HG02870 (cell line): Measurements from ENCODE around the gene HMCN1.

Source experiments
- ATAC-seq: cut with Tn5 transposase; IDR thresholded peaks from one replicate; pipeline ENCODE4 v1.9.1; 2021; ENCODE audit warnings: mild to moderate bottlenecking, moderate library complexity; ENCODE audit not compliant: unreplicated experiment

Gene HMCN1

DNA sequence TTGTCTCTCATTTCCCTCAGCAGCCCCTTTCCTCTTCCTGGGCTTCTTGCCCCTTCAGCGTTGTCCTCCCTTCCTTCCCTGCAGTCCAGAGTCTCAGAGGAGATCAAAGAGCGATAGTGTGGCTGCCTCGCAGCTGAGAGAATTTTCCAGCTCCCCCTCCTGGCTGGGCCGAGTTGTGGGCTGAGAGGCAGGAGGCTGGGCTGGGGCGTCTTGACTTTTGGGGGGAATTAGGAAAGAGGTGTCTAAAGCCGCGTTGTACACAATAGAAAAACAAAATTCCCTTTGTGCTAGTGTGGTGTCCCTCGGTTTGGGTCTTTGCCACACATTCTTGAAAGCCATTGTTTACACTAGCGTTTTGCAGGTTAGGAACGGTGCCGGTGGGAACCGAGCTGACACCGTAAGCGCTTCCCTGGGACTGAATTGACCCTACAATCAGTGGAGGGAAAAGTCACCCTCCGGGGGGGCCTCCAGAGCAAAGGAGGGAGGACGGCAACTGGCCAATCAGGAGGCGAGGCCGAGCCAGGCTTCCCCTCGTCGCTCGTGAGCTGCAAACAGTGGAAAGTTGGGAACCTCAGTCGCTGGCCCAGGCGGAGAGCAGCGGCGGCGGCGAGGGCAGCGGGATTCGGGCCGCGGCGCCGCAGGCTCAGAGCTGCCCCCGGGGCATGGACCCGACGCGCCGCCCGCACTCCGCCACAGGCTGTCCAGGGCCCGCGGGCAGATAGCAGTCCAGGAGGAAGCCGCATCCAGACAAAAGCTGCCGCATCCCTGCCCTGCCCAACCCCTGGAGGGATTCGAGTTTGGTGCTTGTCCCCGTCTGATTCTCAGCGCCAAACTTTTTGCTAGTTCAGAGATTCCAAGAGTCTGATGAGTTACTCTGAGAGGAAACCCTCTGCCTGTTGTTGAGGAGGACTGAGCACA is at the start of gene HMCN1:
Gene HMCN1, plus strand, starts transcription at position 574 of the 918 bp plus-strand sequence. CDS start 389 bp downstream, outside the sequence.
- ATAC-seq: no peak

DNA sequence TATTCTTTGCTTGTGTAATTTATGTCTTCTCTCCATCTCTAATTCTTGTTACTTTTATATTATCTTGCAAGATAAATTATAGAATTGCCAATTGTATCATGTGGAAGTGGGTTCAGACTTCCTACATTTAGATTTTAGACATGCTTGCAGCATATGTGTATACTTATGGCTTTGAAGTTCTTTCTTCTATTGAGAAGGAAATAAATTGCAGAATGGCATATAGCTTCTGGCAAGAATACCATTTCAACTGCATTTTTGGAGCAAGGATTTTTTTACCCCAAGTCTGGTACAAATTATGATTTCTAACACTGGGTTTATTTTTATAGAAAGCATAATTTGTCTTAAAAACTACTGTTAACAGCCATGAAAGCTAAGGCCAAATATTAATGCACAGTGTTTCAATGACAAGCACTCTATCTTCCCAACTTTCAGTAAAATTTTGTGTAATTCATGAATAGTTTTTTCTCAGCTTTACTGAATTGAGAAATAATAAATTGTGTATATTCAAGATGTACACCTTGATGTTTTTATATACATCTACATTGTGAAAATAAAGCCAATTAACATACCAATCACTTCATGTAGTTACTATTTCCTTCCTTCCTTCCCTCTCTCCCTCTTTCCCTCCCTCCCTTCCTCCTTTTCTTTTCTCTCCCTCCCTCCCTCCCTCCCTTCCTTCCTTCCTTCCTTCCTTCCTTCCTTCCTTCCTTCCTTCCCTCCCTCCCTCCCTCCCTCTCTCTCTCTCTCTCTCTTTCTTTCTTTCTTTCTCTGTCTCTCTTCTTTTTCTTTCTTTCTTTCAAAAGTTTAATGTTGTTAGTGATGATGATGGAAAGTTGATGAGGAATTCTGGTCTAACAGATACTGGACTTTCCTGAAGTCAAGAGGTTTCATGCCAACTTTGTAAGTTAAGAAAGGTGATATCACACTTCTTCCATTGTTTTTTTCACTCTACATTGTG is 47.1 kb upstream of the HMCN1 start:
- no peak for ATAC-seq

DNA sequence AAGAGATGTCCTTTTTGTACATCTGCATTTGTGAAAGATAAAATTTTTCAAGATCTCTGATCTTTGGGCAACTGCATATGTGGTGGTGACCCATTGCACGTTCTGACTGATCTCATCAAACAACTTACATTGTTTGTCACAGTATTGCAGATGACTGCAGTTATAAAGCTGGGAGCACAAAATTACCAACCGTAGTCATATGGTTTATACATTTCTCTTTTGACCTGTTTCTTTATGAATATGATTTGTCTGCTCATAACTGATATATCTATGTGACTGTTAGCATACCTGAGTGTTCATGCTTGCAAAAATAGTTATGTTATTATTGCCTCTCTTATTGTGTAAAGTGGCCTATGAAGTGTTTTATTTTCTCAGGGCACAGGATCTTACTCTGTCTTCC is 43.7 kb upstream of the HMCN1 start:
- ATAC-seq: no peak

DNA sequence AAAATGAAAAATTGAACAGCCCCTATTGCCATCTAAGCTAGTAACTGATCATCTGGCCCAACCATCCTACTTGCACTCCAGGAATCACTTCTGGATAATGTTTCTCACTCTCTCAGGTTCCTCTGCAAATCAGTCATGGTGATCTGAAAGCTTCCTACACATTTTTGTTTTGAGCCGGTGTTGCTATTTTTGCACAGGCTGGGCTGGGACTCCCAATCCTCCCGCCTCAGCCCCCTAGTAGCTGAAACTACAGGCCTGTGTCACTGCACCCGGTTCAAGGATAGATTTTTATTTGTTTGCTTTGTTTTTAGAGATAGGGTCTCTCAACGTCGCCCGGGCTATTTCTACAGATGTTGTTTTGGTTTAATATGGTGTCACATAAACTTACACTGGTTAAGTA is 40.5 kb upstream of the HMCN1 start:
- ATAC-seq: peak; percentile 30

DNA sequence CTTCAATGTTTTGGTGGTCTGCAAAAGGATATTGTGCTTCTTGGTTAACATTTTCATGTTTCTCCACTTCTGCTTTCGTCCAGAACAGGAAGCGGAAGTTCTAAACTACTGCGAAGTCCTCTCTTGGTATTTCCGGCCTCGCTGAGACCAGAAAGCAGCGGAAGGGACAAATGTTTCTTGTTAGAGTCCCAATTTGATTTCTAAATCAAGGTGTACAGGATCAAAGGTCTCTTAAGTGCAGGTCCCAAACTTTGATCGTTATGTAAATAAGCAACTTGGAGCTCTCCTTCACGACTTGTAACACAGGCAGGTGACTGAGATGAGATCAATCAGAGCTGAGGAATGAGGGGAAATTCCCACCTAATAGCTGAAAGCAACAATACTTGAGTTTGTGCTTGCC is 40.1 kb upstream of the HMCN1 start:
- peak; percentile 84 for ATAC-seq

DNA sequence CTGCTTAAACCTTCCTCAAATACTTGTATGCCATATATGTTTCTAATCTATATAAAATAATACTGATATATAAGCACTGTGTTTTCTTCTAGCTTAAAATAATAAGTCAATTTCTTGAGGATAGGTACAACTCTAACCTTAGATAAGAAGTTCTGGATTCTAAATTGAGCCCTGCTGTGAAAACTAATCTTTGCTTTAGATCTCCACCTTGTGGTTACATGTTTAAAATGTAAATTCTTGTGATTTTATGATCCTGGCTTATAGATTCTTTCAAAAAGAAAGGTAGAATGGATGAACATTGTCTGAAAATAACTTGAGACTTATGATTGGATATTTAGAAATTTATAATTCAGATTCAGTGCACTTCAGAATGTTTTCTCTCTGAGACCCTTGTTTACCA is 38.9 kb upstream of the HMCN1 start:
- ATAC-seq: no peak

DNA sequence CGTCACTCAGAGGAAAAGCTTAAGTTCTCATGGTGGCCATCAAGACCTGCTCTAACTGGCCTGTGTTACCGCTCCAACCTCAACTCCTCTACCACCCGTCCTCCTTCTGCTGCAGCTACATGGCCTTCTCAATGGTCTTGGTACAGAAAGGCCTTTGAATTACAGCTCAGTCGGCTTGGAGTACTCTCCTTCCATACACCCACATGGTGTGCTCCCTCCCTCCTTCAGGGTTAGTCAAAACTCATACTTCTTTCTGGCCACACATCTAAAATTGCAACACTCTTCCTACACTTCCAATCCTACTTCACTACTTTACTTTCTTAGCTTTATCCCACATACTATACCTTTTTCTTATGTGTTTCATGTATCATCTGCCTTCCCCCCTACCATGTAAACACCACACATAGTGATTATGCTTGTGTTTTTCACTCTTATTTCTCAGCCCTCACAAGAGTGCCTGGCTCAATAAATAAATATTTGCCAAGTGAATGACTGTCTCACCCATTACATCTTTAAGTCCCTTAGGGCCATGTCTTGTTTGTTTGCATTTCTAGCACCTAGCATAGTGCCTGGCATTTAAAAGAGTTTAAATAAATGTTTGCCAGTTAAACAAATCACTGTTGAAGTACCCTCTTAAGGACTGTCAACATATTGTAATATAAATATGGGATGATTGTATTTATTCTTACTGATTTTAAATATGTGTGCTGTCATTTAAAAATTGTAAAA is 37.6 kb upstream of the HMCN1 start:
- ATAC-seq: no peak

DNA sequence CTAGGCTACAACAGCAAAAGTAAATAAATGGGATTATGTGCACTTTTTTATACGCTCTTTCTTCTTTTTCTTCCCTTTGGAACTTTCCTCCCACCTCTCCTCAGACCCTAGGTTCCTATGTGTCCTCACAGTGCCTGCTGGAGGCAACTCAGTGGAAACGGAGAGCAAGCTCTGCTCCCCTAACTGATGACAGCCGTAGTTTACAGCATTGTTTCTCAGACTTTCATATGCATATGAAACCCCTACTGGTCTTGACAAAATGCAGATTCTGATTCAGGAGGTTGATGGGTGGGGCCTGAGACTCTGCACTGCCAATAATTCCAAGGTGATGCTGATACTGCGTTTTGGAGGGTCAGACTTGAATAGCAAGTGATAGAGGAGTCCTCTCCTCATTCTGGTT is 34.3 kb upstream of the HMCN1 start:
- no peak for ATAC-seq

DNA sequence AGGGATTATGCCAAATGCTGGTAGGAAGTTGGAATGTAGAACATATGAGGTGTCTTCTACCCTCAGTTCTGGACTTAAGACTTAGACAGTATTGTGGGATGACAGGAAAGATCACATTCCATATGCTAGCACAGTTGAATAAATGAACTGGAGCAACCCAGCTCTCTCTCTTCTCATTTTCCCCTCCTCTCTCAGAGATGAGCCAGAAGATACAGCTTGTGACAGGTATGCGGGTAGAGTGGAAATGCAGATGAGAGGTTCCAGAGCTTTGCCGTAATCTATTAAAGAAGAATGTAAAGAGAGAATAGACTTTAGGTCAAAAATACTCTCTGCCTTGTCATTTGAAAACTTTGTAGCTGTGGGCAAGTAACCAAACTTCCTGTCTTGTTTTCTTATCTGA is 32.5 kb upstream of the HMCN1 start:
- no peak for ATAC-seq

DNA sequence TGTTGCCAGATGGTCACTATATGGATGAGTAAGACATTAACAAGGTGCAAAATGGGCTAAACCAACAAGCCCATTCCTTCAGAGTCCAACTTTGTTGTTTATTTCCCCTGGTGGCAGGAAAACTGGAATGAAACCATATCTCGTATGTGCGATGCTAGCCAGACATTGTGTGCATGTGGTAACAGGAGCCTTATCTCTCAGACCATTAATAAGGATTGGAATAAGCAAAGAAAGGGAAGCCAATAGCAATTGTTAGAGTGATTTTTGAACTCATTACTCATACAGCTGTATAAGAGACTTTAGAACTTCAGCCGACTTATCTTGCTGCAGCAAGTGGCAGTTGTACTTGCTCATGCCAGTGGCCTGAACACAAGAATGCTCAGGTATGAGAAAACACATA is 30.0 kb upstream of the HMCN1 start:
- ATAC-seq: no peak

DNA sequence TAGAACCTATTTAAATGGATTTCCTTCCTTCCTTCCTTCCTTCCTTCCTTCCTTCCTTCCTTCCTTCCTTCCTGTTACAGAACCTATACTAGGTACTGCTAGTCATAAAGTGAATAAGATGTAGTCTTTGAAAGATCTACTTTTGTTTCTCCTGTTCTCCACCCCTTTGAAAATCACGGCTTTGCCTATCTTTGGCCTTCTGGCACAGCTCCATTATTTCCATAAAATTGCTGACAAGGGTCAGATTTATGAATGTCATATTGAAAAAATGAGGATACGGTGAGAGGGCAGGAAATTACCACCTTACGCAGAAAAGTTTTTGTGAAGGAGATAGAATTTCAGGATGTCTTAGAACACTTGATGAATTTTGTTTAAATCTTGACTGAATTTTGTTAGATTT is 18.1 kb upstream of the HMCN1 start:
- no peak for ATAC-seq

DNA sequence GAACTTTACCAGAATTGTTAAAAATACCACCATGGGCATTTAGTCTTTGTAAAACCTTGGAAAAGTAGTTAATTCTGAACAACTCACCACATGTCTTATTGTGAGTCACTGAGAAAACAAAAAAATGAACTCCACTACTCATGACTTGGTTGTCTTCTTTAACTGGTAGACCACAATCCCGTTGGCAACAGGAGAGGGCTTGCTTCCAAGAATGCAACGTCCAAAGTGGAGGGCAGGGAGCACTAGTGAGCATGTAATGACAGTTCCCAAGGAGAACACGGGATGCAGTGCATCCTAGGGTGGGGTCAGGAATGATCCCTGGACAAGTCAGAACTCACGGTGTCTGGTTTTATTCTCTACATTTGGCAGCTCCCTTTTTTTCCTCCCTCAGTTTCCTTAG is 15.2 kb upstream of the HMCN1 start:
- no peak for ATAC-seq

DNA sequence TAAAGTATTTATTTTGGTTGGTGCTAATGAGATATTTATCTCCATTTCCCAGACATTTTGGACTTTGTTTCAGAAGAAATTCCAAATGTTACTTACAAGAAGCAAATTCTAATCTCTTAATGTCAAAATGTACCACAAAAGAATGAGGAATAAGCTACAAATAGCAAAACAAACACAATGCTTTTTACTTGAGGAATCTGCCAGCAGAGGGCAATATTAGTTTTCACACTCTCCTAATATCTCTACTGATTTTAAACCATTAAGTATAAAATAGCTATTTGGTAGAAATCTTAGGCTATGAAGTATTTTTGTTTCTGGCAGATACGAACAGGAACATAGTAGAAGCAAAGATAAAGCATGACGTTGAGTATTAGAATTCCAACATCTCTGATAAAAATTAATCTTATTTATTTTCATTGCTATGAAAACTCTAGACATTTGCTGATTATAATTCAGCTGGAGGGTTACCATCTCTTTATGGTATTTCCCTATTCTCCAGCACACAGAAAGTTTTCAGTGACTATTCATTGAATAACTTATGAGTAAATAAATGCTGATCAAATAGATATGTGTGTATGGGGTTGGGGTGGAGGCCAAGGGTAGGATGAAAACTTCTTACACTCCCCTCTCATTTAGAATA is 13.4 kb upstream of the HMCN1 start:
- no peak for ATAC-seq

DNA sequence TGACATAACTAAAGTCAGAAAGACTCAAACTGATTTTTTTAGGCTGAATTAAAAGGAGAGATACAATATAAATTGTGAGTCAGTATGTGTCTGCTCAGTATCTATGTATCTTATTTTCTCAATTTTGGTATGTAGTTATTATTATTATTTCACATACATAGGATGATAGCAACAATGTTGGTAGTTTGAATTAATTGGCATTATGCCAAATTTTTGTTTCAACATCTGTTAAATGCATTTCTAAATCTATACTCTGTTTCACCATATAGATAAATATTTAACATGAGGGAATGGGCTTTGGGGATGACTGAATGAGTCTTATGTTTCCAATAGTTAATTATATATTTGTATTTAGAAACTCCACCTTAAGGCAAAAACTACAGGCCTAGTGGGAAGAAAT is 12.6 kb upstream of the HMCN1 start:
- no peak for ATAC-seq

DNA sequence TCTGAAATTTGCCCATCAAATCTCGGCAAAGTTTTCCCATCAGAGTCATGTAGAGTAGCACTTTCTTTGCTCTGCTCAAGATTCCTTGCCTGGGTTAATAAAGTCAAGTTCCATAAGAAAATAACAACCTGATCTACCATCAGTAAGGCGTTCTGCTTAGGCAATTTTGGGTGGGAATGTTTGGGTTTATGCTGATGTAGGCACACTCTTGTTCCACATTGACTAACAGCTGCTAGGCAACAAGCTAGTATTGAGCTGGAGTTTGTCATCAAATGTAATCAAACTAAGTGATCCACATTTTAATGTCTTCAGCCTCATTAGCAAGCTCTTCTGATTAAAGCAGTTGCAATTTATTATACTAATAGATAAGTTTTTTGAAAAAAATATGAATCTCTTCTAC is 12.1 kb upstream of the HMCN1 start:
- no peak for ATAC-seq

DNA sequence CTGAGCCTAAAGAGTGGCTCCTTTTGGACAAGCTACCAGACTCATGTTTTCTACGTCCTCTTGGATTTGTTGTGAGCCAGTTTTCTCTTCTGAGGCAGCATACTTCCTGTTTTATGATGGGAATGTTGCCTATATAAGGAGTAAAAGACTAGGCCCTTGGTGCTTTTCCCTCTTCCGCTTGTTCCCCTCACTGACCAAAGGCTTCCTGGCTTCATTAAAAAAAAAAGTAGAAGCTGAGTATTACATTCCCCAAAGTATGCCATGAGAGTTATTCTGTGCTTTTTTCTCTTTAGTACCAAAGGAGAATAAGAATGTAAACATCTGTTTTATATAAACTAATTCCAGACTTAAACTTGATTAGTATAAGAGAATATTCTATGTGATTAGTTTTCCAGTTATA is 6.5 kb upstream of the HMCN1 start:
- ATAC-seq: no peak

DNA sequence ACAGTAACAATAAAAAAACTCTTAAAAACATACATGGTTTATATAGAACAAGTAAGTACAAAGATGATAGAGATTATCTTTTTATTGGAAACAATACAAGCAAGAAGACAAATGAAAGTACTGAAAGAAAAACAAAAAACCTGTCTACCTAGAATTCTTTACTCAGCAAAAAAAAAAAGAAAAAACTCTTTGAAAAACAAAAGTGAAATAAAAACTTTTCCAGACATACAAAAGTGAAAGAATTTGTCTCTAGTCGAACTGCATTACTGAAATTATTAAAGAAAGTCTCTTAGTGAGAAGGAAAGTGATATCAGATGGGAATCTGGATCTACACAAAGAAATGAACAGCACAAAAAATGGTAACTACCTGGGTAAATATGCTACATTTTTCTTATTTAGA is 2.7 kb upstream of the HMCN1 start:
- no peak for ATAC-seq

DNA sequence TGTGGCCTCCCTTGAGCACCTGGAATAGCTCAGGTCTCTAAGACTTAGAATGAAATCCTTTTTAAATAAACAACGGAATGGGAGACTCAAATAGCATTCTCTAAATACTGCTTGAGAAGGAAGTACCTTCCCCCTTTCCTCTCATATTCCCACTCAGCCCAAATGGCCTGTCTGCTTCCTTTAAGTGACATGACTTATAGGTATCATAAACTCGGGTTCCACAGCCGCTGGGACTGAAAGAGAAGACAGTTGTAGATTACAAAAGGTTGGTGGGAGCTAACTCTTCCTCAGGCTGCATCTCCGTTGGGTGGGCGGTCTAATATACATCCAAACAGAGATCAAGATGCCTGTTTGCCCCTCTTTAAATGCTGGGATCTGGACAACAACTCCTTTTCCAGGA is 1.2 kb upstream of the HMCN1 start:
- ATAC-seq: no peak

DNA sequence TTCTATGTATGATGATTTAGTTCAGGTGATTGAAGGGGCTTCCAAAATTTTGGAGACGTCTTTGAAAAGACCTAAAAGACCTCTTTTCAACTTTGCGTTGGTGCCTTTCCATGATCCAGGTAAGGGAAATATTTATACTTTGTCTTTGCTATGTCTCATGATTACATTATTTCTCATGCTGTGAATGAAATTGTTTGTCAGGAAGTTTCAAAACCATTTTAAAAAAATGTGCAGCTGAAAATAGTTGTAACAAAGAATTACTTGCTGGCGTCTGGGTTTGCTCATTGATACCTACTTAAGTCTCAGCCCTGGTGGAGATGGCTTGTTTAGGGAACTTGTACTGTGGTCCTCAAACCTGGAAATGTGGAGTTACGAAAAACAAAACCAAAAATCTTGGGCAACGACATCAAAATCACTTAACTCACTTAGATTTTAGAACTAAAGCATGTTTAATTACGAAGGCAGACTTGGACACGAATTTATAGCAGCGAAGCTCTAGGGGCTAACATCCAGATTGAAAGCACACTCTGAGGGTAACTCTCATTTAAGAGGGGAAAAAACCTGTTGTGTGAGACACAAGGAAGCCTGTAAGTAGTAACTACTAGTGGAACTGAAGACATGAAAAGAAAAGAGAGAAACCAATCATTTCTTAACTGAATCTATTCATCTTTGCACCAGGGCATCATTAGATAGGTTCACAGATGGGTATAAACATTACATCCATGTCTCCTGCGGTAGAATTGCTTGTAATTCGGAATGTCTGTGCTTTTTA is 924 bp downstream of the HMCN1 start:
- no peak for ATAC-seq

DNA sequence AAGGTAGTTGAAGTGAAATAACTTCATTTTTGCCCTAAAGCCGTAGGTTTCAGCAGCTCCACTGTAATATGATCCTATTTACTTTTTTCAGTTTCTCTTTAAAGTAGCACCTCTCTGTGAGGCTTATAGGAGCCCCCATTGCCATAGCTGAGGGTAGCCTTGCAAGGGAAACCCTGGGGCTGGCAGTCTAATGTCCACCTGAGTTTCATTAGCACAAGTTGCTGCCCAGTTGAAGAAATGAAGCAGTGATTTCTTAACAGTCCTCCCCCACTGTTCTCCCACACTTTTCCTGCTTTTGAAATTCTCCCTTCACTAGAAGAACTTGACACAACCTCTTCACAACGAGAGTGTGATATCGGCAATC is 1.5 kb downstream of the HMCN1 start:
- ATAC-seq: no peak
